Adrenal gland (tissue), 12 donors: Measurements from ENCODE around the gene SDHAF4. TPM values are rescaled to one million over a fixed set of nuclear protein-coding genes. Genes with fewer than 3 reads are reported as not detected.

Experiments
- DNase-seq, 7 donors: peaks; one replicate each; pipeline ENCODE4 v3.0.0-alpha.2; 2019 to 2020
- H3K27ac ChIP-seq, 5 donors: fragments of 200-600 bp; sonication (generic) in 4 of 5; 1 replicate in 3 of 5; 2 replicates in 2 of 5; pipeline versions ENCODE4 v1.5.1 to v1.8.0; 2016 to 2020; ENCODE audit warnings: mild to moderate bottlenecking in 1 of 5
- H3K27me3 ChIP-seq: fragments of 200-600 bp; 2 replicates; pipeline ENCODE4 v1.8.0; 2021
- H3K36me3 ChIP-seq, 2 donors: fragments of 200-600 bp; replicated peaks in 1 of 2; 1 replicate in 1 of 2; 2 replicates in 1 of 2; pipeline versions ENCODE4 v1.5.1 to v1.8.0; 2018 to 2022
- H3K4me1 ChIP-seq, 2 donors: fragments of 200-600 bp; replicated peaks in 1 of 2; 1 replicate in 1 of 2; 2 replicates in 1 of 2; pipeline versions ENCODE4 v1.5.1 to v1.8.0; 2018 to 2021
- H3K4me3 ChIP-seq, 4 donors: fragments of 200-600 bp; sonication (generic) in 3 of 4; one replicate each; pipeline ENCODE4 v1.5.1; 2016 to 2018
- H3K9me3 ChIP-seq, 3 donors: fragments of 200-600 bp; sonication (generic) in 1 of 3; replicated peaks in 1 of 3; 1 replicate in 2 of 3; 2 replicates in 1 of 3; pipeline versions ENCODE4 v1.5.1 to v1.8.0; 2016 to 2021
- POLR2A ChIP-seq, 2 donors: fragments of 450-650 bp; IDR thresholded peaks; one replicate each; pipeline ENCODE4 v1.6.1; 2017; ENCODE audit warnings: antibody characterized with exemption in 2 of 2, mild to moderate bottlenecking in 2 of 2, moderate library complexity in 1 of 2
- WGBS, 4 donors: extraction: QIAGEN DNeasy Blood & Tissue Kit in 2 of 4; methylation state at CpG; one replicate each; pipeline versions ENCODE4 v1.1.5 to v1.1.7; 2013 to 2017; 5-methylcytosine and 5-hydroxymethylcytosine counted together
- intact Hi-C, 2 donors: fragments of 100-400 bp; cut with DNase I; formaldehyde crosslinking; loops; one replicate each; pipeline versions ENCODE4 v1.14.1 to v1.15.0; 2022 to 2023
- polyA plus RNA-seq, 3 donors: library from polyadenylated mRNA; stranded (reverse); fragments of 200-250 nt in 2 of 3; fragments of 350-450 nt in 1 of 3; fragmentation: Illumina TruSeq in 1 of 3; extraction: RNeasy Lipid Tissue Mini Kit (QIAGEN cat#74804) in 1 of 3; gene quantifications; one replicate each; pipeline ENCODE4 v1.2.3, GENCODE V29; 2013 to 2014
- total RNA-seq, 9 donors: library from RNA; depleted of rRNA in 4 of 9; stranded (reverse); fragments of >200 nt in 4 of 9; fragments of 120-200 nt in 1 of 9; fragmentation: NEBNext Ultra II Directional in 1 of 9; extraction: Animal tissue kit (Norgen Biotek cat#: 25700) in 1 of 9; gene quantifications; one replicate each; pipeline versions ENCODE4 v1.1.0 to v1.2.4, GENCODE V29; 2013 to 2023
- TF ChIP-seq, protein P1 (sequence below), 6 experiments: fragments of 450-650 bp in 4 of 6; fragments of 200-600 bp in 2 of 6; sonication (generic) in 1 of 6; IDR thresholded peaks; 1 replicate in 5 of 6; 2 replicates in 1 of 6; pipeline versions ENCODE4 v1.5.1 to v1.8.0; 2016 to 2021; ENCODE audit warnings: antibody characterized with exemption in 6 of 6, mild to moderate bottlenecking in 2 of 6, moderate library complexity in 1 of 6
- donor health status: healthy with polysubstance abuse.
- donor health status: Bipolar disorder and iron deficiency.
- donor health status: DM: yes; HTN: yes; CAD: no.
- donor health status: DM: no; HTN: no; CAD: no.
- donor health status: DM: no; HTN: no; CAD: no.
- donor health status: DM: yes; HTN: yes; CAD: no.

SDHAF4 gene
- total and polyA plus RNA-seq, 12 donors = 4.2 to 47.2 (median 16.9) TPM

DNA sequence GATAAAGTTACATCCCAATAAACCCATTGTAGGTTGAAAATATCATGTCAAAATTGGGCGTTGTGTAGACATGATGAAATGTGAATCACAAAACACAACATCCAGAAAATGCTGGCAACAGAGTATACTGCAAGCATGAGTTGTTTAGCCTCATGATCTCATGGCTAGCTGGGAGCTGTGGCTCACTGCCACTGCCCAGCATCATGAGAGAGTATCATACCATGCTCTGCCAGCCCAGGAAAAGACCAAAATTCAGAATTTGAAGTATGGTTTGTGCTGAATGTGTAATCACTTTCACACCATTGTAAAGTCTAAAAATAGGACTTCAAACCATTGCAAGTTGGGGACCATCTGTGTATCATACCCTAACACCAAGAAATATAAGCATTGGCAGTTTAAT, 55.7 kb downstream of the SDHAF4 start:
- 56 to 84% (median 67%) methylated on average over 1 of the region's 1 CpG for WGBS, 4 donors
- DNase-seq = no peak
- no peak for TF ChIP-seq POLR2A (IDR thresholded peaks at IDR 0.05)
- TF ChIP-seq, protein P1, sequence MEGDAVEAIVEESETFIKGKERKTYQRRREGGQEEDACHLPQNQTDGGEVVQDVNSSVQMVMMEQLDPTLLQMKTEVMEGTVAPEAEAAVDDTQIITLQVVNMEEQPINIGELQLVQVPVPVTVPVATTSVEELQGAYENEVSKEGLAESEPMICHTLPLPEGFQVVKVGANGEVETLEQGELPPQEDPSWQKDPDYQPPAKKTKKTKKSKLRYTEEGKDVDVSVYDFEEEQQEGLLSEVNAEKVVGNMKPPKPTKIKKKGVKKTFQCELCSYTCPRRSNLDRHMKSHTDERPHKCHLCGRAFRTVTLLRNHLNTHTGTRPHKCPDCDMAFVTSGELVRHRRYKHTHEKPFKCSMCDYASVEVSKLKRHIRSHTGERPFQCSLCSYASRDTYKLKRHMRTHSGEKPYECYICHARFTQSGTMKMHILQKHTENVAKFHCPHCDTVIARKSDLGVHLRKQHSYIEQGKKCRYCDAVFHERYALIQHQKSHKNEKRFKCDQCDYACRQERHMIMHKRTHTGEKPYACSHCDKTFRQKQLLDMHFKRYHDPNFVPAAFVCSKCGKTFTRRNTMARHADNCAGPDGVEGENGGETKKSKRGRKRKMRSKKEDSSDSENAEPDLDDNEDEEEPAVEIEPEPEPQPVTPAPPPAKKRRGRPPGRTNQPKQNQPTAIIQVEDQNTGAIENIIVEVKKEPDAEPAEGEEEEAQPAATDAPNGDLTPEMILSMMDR (IDR thresholded peaks at IDR 0.05) = no peak

GRCh38 chr6:70625436-70625835, 58.7 kb downstream of the SDHAF4 start:
- no peak for TF ChIP-seq POLR2A (IDR thresholded peaks at IDR 0.05)
- H3K27ac ChIP-seq = no peak overlapping the region
- intact Hi-C loops = no loop called here

More for the DNA sequence above, 55.7 kb downstream of the SDHAF4 start:
- Histone ChIP-seq H3K27ac (no peak overlapping the region), H3K9me3 (no peaks in the 10 kb centered on the region), H3K36me3 (no peaks in the 10 kb centered on the region), H3K27me3 (no peaks in the 10 kb centered on the region), H3K4me3 (no peak overlapping the region), H3K4me1 (no peaks in the 10 kb centered on the region)
- intact Hi-C loops = no loop called here

GRCh38 chr6:70627500-70628254, 60.9 kb downstream of the SDHAF4 start:
- WGBS, 4 donors = 92 to 96% (median 94%) methylated on average over 25 to 36 of the region's 36 CpGs

More at GRCh38 chr6:70625436-70625835, 58.7 kb downstream of the SDHAF4 start:
- Histone ChIP-seq H3K4me1 (no peaks in the 10 kb centered on the region), H3K36me3 (no peaks in the 10 kb centered on the region), H3K27me3 (no peaks in the 10 kb centered on the region), H3K4me3 (no peak overlapping the region), H3K9me3 (no peaks in the 10 kb centered on the region)
- DNase-seq = no peak

GRCh38 chr6:70629929-70630328, 63.2 kb downstream of the SDHAF4 start:
- WGBS, 4 donors = 69 to 78% (median 73%) methylated on average over 1 of the region's 1 CpG
- no peak for TF ChIP-seq POLR2A (IDR thresholded peaks at IDR 0.05)
- TF ChIP-seq, protein P1 (IDR thresholded peaks at IDR 0.05) = no peak
- H3K9me3 ChIP-seq = no peaks in the 10 kb centered on the region
- no peaks in the 10 kb centered on the region for H3K36me3 ChIP-seq
- intact Hi-C loops = no loop called here
- H3K27me3 ChIP-seq = no peaks in the 10 kb centered on the region
- H3K27ac ChIP-seq = no peak overlapping the region
- H3K4me3 ChIP-seq = no peak overlapping the region
- no peak for DNase-seq
- H3K4me1 ChIP-seq = no peaks in the 10 kb centered on the region

More at GRCh38 chr6:70627500-70628254, 60.9 kb downstream of the SDHAF4 start:
- TF ChIP-seq POLR2A (IDR thresholded peaks at IDR 0.05) = no peak
- TF ChIP-seq, protein P1 (IDR thresholded peaks at IDR 0.05) = no peak
- Histone ChIP-seq H3K4me1 (no peaks in the 10 kb centered on the region), H3K27ac (no peak overlapping the region), H3K9me3 (no peaks in the 10 kb centered on the region), H3K36me3 (no peaks in the 10 kb centered on the region), H3K27me3 (no peaks in the 10 kb centered on the region), H3K4me3 (no peak overlapping the region)
- intact Hi-C loops = no loop called here
- no peak for DNase-seq

- Histone ChIP-seq H3K27me3 (no peaks in the 10 kb centered on the region), H3K4me3 (no peak overlapping the region), H3K27ac (no peak overlapping the region), H3K4me1 (no peaks in the 10 kb centered on the region), H3K9me3 (no peaks in the 10 kb centered on the region), H3K36me3 (no peaks in the 10 kb centered on the region)
- intact Hi-C loops = no loop called here
- DNase-seq = no peak
- TF ChIP-seq, protein P1 (IDR thresholded peaks at IDR 0.05) = no peak
- no peak for TF ChIP-seq POLR2A (IDR thresholded peaks at IDR 0.05)
- WGBS, 4 donors = 36 to 93% (median 61%) methylated on average over 2 of the region's 2 CpGs
Measured at GRCh38 chr6:70633870-70634269, 67.1 kb downstream of the SDHAF4 start.
